Activated T-helper 2 cell treated with anti-CD3 and anti-CD28 coated beads, Interferon-gamma antibody, Interleukin-2, Interleukin-4, amounts not matched to agents 10 μg/mL and 5 μg/mL and 100 μg/mL, durations not matched to agents 14 hours and 24 hours and 36 hours (primary cell): ENCODE measurements around the gene LENEP. TPM values are rescaled to one million over a fixed set of nuclear protein-coding genes. Genes with fewer than 3 reads are reported as not detected.
A peak's percentile ranks its signal among the peaks of the same experiment; 100 is the strongest.

Experiments used
- DNase-seq: peaks from one replicate; pipeline ENCODE4 v3.0.0; 2021; ENCODE audit warnings: low spot score
- H3K27ac Mint-ChIP-seq: one replicate; pipeline ENCODE4 v1.8.0; 2021; ENCODE audit warnings: mixed read lengths
- H3K27me3 Mint-ChIP-seq: one replicate; pipeline ENCODE4 v1.8.0; 2021; ENCODE audit warnings: low read depth, mixed read lengths
- H3K36me3 Mint-ChIP-seq: one replicate; pipeline ENCODE4 v1.8.0; 2021; ENCODE audit warnings: low read depth, mixed read lengths
- H3K4me1 Mint-ChIP-seq: one replicate; pipeline ENCODE4 v1.8.0; 2021; ENCODE audit warnings: low read depth, mixed read lengths
- H3K4me3 Mint-ChIP-seq: one replicate; pipeline ENCODE4 v1.8.0; 2021; ENCODE audit warnings: low read depth, mild to moderate bottlenecking, moderate library complexity, mixed read lengths
- H3K9me3 Mint-ChIP-seq: one replicate; pipeline ENCODE4 v1.8.0; 2021; ENCODE audit warnings: mixed read lengths
- intact Hi-C: fragments of 100-400 bp; cut with micrococcal nuclease; formaldehyde crosslinking; loops from one replicate; pipeline ENCODE4 v1.15.1; 2023
- total RNA-seq: library from RNA; stranded (reverse); gene quantifications from 2 replicates; pipeline ENCODE4 v1.2.3, GENCODE V29; 2022

The LENEP gene
- total RNA-seq, 1 donor from 2014 or later = 2.0 TPM

DNA sequence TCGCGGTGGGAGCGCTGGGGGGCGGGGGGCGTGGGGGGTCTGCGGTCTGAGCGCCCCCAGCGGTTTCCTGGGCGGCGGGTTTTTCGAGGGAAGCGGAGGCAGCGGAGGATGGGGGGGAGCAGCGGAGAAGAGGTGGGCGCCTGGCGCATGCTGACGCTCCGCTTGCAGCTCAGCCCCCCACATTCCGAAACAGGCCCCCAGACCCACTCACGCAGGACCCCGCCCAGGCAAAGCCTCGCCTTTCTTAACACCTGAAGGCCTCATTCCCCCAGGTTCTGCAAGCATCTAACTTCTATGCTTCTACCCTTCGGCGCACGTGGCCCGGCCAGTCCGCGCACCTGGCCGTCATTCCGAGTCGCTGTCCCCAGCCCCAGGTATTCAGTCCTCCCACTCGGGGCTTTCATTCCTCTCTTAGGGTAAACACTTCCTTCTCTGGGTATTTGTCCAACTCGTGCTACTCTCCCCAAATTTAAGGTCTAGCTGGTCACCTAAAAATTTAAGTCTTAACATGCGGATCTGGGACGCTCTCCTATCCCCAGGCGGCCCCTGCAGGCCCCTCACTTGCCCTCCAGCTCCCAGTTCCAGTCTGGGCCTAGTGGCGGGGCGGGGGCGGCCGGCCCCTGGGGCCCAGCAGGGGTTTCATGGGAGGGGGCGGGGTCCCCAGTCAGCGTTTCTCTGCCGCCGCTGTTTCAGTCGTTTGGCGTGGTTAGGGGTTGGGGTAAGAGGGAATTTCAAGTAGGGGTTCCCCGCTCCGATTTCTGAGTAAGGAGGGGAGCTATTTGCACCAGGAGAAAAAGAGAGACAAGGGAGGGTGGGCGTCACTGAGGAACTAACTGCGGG is 6.4 kb downstream of the LENEP start:
- Mint-ChIP-seq H3K4me1 (peaks cover 39% of the 10 kb centered on the region), H3K27me3 (no peaks in the 10 kb centered on the region), H3K27ac (peak overlapping the region; percentile 93), H3K9me3 (no peaks in the 10 kb centered on the region), H3K4me3 (peak overlapping the region; percentile 97), H3K36me3 (peaks cover 14% of the 10 kb centered on the region)
- no peak for DNase-seq
- intact Hi-C loops = loop anchor here (1.0 to 10.0 kb wide), 7 partner anchors 16 to 442 kb away; partner anchors contain the start of genes FLAD1, PBXIP1 and UBE2Q1

DNA sequence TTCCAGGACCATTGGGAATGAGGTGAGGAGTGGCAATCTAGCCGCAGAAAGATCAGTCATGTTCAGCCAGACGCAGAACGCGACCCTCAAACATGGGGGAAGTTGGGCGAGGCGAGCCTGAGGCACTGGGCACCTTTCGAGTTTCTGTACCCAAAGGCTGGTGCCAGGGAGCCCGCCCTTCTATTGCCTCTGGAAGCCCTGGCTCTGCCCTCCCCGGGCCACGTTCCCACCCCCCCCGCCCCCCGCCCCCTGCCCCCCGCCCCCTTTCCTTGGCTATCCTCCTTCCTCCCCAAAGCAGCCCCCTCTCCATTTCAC is 7.0 kb downstream of the LENEP start:
- no peak for DNase-seq

DNA sequence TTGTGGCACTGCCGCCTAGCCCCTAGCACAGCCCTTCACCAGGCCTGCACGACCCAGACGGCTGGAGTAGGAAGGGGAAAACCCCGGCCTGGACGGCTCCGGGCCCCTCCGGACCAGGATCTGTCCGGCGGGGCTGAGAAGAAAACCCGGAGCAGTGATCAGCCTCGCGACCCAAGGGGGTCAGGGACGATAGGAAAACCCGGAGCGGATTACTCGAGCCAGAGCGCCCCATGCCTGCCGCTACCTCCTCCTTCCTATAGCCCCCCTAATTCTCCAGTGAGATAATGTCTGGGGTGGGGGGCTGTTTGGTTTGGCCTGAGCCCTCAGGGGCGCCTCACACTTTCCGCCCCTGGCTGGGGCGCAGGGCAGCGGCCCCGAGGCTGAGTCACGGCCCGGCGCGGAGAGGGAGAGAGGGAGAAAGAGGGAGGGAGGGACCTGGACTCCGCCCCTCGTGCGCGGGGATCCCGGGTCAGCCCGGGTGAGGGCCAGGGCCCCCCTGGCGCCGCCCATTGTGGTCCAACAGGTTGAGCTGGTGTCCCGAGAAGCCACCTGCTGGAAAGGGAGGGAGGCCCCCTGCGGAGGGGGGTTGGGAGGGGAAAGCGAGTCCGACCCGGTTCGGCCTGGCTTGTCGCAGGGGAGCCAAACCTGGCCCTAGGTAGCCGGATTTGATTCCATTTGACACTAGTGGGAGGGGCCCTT is 7.5 kb downstream of the LENEP start:
- Mint-ChIP-seq H3K36me3 (peaks cover 14% of the 10 kb centered on the region), H3K4me3 (peak overlapping the region; percentile 97), H3K9me3 (no peaks in the 10 kb centered on the region), H3K4me1 (peaks cover 40% of the 10 kb centered on the region), H3K27me3 (no peaks in the 10 kb centered on the region), H3K27ac (peak overlapping the region; percentile 83)
- DNase-seq = peak; percentile 82
- intact Hi-C loops = loop anchor here (1.0 to 10.0 kb wide), 6 partner anchors 8 to 444 kb away; partner anchors contain the start of genes PBXIP1 and UBE2Q1

More for the DNA sequence above, 7.0 kb downstream of the LENEP start:
- intact Hi-C loops = loop anchor here (1.0 to 10.0 kb wide), 5 partner anchors 17 to 443 kb away; partner anchors contain the start of genes PBXIP1 and UBE2Q1
- peak overlapping the region; percentile 97 for H3K4me3 Mint-ChIP-seq
- H3K36me3 Mint-ChIP-seq = peaks cover 14% of the 10 kb centered on the region
- H3K4me1 Mint-ChIP-seq = peaks cover 38% of the 10 kb centered on the region
- peak overlapping the region; percentile 93 for H3K27ac Mint-ChIP-seq
- H3K9me3 Mint-ChIP-seq = no peaks in the 10 kb centered on the region
- no peaks in the 10 kb centered on the region for H3K27me3 Mint-ChIP-seq

DNA sequence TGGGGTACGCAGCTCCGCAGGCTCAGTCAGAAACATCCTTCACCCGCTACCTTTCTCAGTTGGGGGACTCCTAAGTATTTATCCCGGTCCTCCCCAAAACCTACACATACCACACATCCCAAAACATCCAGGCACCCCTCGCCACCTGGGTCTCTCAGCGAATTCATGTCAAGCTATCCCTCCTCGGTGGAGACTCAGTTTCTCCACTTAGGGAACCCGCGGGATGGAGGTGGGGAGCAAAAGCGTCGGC is 8.0 kb downstream of the LENEP start:
- Mint-ChIP-seq H3K9me3 (no peaks in the 10 kb centered on the region), H3K4me1 (peaks cover 41% of the 10 kb centered on the region), H3K4me3 (peak overlapping the region; percentile 97), H3K36me3 (peaks cover 18% of the 10 kb centered on the region), H3K27me3 (no peaks in the 10 kb centered on the region), H3K27ac (peak overlapping the region; percentile 83)
- intact Hi-C loops = loop anchor here (1.0 to 10.0 kb wide), 5 partner anchors 8 to 444 kb away; partner anchors contain the start of genes PBXIP1 and UBE2Q1
- no peak for DNase-seq

DNA sequence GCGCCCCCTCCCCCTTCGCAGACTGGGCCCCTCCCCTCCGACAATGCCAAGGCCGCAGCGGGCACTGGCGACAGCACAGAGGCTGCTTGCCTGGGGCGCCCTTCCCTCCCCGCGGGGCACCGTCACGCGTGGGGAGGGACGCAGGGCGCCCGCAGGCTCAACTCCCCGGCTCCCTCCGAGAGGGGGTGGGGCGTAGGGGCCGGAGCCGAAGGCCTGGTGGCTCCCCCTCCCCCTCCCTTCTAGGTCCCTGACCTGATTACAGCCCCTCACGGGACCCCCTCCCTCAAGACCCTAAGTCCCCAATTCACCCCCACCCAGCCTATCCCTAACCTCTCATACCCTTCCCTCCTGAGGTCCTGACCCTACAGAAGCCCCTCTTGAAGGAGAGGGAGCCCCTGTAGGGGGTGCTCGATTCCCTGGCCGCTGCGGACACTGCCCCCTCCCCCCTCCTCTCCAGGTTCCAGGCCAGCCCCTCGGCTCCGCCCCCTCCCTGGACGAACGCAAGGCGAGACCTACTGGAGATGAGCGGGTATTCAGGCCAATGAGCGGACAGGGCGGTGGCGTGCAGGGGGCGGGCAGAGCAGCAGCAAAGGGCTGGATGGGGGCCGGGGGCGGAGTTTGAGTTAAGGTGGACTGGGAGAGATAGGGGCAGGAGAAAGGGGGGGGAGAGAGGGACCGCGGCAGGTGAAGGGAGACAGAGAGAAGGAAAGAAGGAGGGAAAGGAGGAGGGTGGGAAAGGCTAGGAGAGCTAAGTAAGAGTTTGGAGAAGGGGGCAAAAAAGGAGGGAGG is 8.5 kb downstream of the LENEP start:
- no peaks in the 10 kb centered on the region for H3K27me3 Mint-ChIP-seq
- H3K36me3 Mint-ChIP-seq = peaks cover 19% of the 10 kb centered on the region
- DNase-seq = peak; percentile 98
- H3K9me3 Mint-ChIP-seq = no peaks in the 10 kb centered on the region
- peaks cover 47% of the 10 kb centered on the region for H3K4me1 Mint-ChIP-seq
- H3K4me3 Mint-ChIP-seq = peak overlapping the region; percentile 97
- H3K27ac Mint-ChIP-seq = peak overlapping the region; percentile 97
- intact Hi-C loops = loop anchor here (1.0 to 10.0 kb wide), 5 partner anchors 7 to 445 kb away; partner anchors contain the start of genes PBXIP1 and UBE2Q1

DNA sequence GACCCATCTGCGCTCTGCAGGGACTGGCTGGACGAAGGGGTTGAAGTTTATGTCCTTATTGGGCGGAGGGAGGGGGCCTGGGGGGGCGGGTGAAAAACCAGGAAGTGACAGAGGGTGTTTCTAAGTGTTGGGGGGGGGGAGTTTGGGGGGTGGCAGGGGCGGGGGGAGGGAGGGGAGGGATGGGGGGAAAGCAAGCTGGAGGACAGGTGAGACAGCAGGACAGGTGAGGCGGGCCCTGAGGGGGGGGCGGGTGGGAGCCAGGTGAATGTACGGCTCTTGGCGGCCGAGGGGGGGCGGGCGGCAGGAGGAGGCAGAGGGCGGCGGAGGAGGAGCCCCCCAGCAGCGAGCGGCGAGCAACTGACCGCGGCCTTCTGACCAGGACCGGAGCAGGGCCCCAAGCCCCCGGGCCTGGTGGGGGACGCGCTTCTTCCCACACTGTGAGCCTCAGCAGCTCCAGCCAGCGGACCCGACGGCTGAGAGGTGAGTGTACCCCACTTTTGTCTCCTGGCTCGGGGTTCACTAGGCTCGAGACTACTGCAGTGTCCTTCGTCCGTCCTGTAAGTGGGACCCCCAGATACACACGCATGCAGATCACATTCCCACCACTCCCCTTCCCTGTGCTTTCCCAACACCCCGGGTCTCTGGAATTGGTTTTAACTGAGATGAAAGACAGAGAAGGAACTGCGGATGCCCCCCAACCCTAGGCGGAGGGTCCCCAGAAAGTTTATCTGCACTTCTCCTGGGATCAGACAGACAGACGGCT is 9.3 kb downstream of the LENEP start, which contains the start of gene ZBTB7B:
TSS of gene ZBTB7B (plus strand) at position 339 of the 763 bp plus-strand sequence. CDS start 11,859 bp downstream, outside the sequence.
- H3K36me3 Mint-ChIP-seq = peaks cover 19% of the 10 kb centered on the region
- H3K4me3 Mint-ChIP-seq = peak within 1 kb of the TSS; percentile 97
- intact Hi-C loops = loop anchor here (5.0 to 10.0 kb wide), 4 partner anchors 48 to 445 kb away; partner anchors contain the start of genes PBXIP1 and UBE2Q1
- no peak for DNase-seq
- H3K4me1 Mint-ChIP-seq = peaks cover 43% of the 10 kb centered on the region
- H3K9me3 Mint-ChIP-seq = no peaks in the 10 kb centered on the region
- peak within 1 kb of the TSS; percentile 97 for H3K27ac Mint-ChIP-seq
- no peaks in the 10 kb centered on the region for H3K27me3 Mint-ChIP-seq

DNA sequence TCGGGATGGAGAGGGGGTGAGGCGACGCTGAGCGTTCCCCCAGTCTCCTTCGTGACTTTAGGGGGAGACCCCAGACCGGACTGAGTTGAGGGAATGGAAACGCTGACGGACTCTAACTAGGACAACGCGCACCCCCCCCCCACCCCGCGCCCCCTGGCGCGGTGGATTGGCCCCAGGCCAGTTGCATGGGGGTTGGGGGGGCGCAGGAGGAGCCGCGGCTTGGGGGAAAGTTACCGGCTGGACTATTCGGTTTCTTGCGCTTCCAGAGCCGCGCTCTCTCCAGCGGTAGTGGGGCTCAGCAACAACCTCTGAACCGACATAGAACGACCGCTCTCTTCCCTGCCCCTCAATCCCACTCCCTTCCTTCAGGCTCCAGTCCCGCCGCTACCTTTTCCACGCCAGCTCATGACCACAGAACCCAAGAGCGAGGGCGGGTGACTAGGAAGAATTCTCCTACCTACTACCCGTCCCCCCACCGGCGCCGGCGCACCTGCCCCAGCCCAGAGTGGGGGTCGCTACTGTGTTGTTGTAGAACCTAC is 9.9 kb downstream of the LENEP start:
- Mint-ChIP-seq H3K27ac (peak overlapping the region; percentile 89), H3K9me3 (no peaks in the 10 kb centered on the region), H3K4me1 (peaks cover 38% of the 10 kb centered on the region), H3K4me3 (peak overlapping the region; percentile 94), H3K36me3 (peaks cover 19% of the 10 kb centered on the region), H3K27me3 (no peaks in the 10 kb centered on the region)
- intact Hi-C loops = loop anchor here (5.0 to 10.0 kb wide), 4 partner anchors 48 to 446 kb away; partner anchors contain the start of genes PBXIP1 and UBE2Q1
- no peak for DNase-seq

DNA sequence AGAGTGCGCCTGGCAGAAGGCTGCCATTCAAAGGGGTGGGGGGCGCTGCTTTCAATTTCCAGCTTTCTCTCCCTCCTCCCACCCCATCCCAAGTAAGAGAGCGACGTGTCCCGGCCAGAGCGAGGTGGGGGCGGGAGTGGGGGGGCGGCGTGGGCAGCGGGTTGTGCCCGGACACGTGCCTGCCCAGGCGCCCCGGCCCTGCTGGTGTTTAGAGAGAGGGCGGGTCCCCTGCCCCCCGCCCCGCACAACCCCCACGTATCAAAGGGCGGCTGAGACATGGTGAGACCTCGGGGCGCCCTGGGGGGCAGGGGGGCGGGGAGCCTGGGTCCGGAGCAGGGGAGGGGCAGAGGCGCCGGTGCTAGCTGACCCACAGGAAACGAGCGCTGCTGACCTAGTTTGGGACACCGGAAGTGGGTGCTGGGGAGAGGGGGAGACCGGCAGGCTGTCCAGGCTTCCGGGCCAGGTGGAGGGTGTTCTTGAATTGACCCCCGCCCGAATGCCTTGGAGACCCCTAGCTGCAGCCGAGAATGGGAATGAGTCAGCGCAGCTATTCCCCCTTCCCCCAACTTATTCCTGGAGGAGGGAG is 10.5 kb downstream of the LENEP start:
- H3K9me3 Mint-ChIP-seq = no peaks in the 10 kb centered on the region
- H3K36me3 Mint-ChIP-seq = peaks cover 24% of the 10 kb centered on the region
- H3K27ac Mint-ChIP-seq = peak overlapping the region; percentile 89
- no peaks in the 10 kb centered on the region for H3K27me3 Mint-ChIP-seq
- H3K4me3 Mint-ChIP-seq = peak overlapping the region; percentile 94
- intact Hi-C loops = loop anchor here (5.0 to 10.0 kb wide), 4 partner anchors 49 to 447 kb away; partner anchors contain the start of genes PBXIP1 and UBE2Q1
- no peak for DNase-seq
- peaks cover 38% of the 10 kb centered on the region for H3K4me1 Mint-ChIP-seq

DNA sequence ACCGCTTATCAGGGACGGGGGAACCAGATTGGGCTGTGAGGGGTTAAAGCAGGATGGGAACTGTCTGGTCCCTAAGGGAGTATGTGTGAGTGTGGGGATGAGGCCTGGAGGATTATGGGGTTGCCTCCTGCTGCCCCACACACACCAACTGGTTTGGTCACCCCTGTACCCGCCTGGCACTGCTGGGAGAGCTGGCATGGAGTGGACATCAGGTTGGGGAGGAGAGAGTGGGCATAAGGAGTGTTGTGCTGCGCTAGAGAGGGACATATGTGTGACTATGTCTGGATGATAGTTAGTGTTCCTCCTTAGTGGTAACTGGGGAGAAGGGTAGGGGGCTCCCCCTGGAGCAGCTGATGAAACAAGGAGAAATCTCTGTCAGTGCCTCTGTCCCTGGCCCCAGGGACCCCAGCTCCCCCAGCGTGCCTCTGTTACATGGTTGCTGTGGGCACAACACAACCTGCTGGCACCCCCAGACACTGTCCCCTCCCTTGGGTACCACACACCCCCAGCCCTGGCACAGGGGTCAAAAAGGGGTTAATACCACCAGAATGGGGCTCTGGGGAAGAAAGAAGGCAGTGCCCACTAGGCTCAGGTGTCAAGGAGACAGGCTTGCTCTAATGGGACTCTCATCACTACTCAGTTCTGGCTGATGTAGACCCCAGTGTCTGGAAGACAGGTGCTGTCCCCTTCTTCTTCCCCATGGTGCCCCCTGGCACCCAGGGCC is 11.1 kb downstream of the LENEP start:
- peak overlapping the region; percentile 84 for H3K27ac Mint-ChIP-seq
- H3K27me3 Mint-ChIP-seq = no peaks in the 10 kb centered on the region
- no peaks in the 10 kb centered on the region for H3K9me3 Mint-ChIP-seq
- no peak for DNase-seq
- peaks cover 35% of the 10 kb centered on the region for H3K4me1 Mint-ChIP-seq
- intact Hi-C loops = loop anchor here (5.0 to 10.0 kb wide), 4 partner anchors 50 to 447 kb away; partner anchors contain the start of genes PBXIP1 and UBE2Q1
- peak overlapping the region; percentile 94 for H3K4me3 Mint-ChIP-seq
- H3K36me3 Mint-ChIP-seq = peaks cover 30% of the 10 kb centered on the region

DNA sequence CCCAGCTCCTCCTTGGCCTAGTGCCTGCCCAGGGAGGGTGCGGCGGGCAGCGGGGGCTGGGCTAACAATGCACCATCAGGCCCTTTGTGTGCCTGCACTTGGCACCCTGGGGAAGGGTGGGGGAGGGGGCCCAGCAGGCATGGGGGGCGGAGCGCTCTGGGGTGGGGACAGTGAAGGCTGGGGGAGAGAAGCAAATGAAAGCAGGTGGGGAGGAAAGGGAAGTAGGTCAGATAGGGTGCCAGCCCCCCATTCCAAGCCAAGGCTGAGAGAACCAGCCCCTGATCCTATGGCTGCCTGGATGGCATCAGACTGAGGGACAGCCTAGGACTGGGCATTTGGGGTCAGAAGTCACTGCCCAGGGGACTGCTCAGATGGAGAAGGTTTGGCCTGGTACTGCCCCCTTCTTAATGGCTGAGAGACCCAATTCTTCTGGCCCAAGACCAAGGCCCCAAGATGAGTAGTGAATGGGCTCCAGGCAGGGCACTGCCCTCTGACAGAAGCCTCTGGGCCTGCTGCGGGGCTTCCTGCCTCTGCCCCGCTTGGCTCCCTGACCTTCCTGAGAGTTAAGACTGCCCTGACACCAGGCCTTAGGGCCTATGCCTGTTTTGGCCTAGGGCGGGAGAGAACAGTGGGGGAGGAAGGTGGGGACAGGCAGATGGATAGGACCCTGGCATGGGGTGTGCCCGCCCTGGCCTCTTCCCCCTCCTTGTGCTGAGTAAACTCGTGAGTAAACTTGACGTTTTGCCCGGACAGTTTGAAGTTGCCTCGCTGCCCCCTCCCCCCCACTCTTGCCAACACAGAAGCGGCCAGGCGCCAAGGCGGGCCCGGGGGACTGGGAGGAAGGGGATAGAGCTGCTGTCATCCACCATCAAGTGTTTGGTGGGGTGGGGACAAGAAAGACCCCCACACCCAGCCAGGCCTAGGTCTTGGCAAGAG is 12.0 kb downstream of the LENEP start:
- no peaks in the 10 kb centered on the region for H3K27me3 Mint-ChIP-seq
- no peak for DNase-seq
- peaks cover 39% of the 10 kb centered on the region for H3K36me3 Mint-ChIP-seq
- peak overlapping the region; percentile 96 for H3K27ac Mint-ChIP-seq
- peak overlapping the region; percentile 94 for H3K4me3 Mint-ChIP-seq
- no peaks in the 10 kb centered on the region for H3K9me3 Mint-ChIP-seq
- intact Hi-C loops = loop anchor here (10.0 kb wide), 1 partner anchor 51 kb away; the partner anchor contains the start of gene PBXIP1
- H3K4me1 Mint-ChIP-seq = peaks cover 30% of the 10 kb centered on the region
